ENCODE measurements around the gene PLPP7.

GRCh38 chr9:131329241-131329641 is 39.7 kb downstream of the PLPP7 start:
- TF ChIP-seq SIN3A (IDR thresholded peaks at IDR 0.05; ENCODE audit: borderline replicate concordance, insufficient read depth, low read length) (no peak), FOXP2 (optimal IDR thresholded peaks at IDR 0.05; ENCODE audit: borderline replicate concordance, extremely low read depth, extremely low read length, insufficient read depth) (no peak), POLR2AphosphoS5 (IDR thresholded peaks at IDR 0.05; ENCODE audit: low read depth, low read length) (no peak), TAF1 (IDR thresholded peaks at IDR 0.05; ENCODE audit: borderline replicate concordance, insufficient read depth, low read length) (no peak)

Data from PFSK-1 (cell line).